ENCODE measurements around the gene WNT7B.

Gene WNT7B

DNA sequence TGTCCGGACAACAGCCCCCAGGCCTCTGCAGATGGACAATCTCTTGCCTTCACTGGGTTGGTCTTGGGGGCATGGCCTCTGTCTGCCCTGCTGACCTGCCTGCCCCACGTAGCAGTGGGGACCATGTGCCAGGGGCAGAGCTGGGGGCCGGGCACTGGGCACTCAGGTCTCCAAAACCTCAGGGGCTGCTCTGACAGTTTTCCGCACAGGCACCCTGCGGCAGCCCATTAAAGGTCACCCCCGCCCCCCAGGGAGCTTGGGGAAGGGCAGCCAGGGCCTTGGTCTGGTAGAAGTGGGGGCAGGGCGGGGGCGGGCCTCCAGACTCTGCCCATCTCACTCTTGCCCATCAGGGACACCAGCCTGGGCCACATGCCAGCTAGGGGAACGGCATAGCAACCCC lies 49.9 kb downstream of the WNT7B start:
- no peak for DNase-seq (ENCODE audit: low read depth in 2 of 2)

GRCh38 chr22:45926433-45926832 lies 50.5 kb downstream of the WNT7B start:
- DNase-seq (ENCODE audit: low read depth in 2 of 2) = no peak

DNA sequence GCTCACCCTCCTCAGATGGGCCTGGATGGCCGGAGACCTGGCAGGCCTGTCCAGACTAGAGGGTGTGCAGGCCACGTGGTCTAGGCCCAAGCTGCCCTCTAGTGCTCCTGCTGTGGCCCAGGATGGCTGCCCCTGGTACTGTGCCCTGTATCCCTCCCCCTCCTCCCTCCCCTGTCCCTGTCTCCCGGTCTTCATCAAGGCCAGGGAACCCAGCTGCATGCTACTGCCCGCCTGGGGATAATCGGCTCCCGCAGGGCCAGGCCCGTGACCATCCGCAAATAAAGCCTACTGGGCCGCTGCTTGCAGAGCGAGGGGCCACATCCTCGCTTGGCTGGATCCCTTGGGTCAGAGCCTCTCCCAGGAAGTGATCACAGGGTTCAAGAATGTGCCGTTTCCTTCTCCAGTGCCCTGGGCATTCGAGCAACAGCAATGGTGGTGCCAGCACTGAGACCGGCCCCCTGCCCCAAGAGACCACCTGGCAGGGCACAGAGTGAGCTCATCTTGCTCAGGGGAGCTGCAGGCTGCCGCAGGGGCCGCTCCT lies 51.1 kb downstream of the WNT7B start:
- DNase-seq (ENCODE audit: low read depth in 2 of 2) = no peak

GRCh38 chr22:45923835-45924234 lies 53.1 kb downstream of the WNT7B start:
- no peak for DNase-seq (ENCODE audit: low read depth in 2 of 2)

GRCh38 chr22:45923212-45923611 lies 53.8 kb downstream of the WNT7B start:
- DNase-seq (ENCODE audit: low read depth in 2 of 2) = no peak

DNA sequence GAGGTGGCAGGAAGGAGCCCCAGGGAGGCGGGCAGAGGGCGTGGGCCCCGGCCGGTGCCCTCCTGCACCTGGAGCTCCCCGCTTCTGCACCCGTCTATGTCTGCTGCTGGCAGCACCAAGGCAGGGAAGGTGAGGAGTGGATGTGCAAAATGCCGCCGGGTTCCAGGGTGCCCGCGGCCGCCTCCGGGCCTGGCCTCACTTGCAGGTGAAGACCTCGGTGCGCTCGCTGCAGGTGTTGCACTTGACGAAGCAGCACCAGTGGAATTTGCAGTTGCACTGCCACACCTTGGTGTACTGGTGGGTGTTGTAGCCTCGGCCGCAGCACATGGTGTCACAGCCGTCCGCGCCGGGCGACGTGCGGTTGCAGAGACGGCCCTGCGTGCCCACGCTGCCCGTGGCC lies 54.3 kb downstream of the WNT7B start:
- no peak for DNase-seq (ENCODE audit: low read depth in 2 of 2)

- DNase-seq (ENCODE audit: low read depth in 2 of 2) = no peak
Measured at GRCh38 chr22:45922256-45922655, 54.7 kb downstream of the WNT7B start.

GRCh38 chr22:45919504-45920286 lies 57.3 kb downstream of the WNT7B start:
- no peak for DNase-seq (ENCODE audit: low read depth in 2 of 2)

DNA sequence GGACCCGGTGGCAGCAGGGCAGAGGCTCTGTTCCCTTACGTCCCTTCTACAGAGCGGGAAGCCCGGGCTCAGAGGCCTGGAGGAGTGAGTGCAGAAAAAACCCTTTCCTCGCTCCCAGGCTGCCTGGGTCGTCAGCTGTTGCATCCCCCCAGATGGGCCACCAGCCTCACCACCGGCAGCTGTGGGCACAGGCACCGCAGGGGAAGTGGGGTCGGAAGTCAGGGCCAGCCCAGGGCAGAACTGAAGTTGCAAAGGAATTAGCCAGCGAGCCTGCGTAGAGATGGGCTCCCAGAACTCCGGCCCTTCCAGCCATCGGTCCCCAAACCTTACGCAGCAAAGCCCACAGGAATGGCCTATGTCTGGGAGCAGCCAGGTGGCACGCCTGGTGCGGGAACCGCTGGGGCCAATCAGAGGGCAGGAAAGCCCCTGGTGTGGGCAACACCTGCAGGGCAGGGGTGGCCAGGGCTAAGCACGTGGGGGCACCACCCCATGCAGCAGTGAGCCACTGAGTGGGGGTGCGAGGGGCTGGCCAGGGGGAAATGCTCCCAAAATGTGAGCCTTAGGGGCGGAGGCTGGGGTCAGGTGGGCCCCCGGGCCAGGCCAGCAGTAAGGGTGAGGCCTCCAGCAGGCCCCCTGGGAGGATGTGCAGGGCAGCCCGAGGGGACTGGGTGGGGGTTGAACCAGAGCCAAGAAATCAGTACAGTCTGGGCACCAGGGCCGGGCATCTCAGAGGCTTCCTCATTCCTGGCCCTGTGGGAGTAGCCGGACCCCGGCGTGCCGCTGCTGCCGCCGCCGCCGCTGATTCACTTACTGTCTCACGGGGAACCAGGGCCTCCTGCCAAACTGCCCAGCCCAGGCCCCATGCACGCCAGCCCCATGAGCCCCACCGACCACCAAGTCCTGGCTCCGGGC lies 58.2 kb downstream of the WNT7B start:
- no peak for DNase-seq (ENCODE audit: low read depth in 2 of 2)

DNA sequence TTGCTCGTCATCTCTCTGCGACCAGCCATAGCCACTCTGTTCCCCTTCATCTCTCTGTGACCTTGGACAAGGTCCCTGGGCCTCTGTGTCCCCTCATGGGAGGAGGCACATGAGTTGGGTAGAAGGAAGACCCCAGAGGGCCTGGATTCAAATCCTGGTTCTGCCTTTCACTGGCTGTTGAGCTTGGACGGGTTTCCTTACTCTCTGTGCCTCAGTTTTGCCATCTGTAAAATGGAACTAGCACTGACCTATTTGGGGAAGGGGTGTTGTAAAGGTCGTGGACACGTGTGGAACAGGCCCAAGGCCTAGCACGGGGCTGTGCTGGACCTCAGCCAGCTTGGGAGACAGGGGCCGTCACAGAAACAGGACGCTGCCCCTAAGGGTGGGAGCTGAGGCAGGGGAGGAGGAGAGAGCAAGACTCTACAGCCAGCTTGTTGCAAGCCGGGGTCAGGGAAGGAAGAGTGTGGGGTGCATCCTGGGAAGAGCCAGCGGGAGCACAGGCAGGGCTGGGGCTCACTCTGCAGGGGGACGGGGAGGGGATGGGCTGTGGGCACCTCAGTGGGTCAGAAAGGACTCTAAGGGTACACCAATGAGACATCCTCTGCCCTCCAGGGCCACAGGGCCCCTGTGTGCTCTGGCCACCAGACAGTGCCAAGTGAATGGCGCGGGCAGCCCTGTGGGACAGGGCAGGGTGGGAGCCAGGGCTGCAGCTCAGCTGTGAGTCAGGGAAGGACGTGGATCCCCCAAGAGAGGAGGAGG lies 59.1 kb downstream of the WNT7B start:
- no peak for DNase-seq (ENCODE audit: low read depth in 2 of 2)

DNA sequence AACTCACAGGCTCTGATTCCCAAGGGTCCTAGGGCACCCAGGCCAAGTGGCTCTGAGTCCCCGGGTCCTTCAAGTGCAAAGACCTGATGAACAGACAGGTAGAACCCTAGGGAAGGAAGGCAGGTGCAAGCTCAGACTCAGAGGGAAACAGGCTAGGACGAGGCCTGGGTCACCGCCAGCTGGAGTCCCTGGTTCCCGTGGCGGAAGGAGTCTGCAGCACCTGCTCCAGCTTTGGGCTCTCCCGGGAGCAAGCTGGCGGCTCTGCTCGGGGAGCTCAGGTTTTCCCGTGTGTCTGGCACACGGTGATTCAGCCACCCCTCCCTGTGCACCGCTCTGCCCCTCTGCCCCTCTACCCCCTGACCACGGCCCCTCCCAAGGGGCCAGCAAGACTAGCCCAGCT lies 59.8 kb downstream of the WNT7B start:
- DNase-seq (ENCODE audit: low read depth in 2 of 2) = no peak

DNA sequence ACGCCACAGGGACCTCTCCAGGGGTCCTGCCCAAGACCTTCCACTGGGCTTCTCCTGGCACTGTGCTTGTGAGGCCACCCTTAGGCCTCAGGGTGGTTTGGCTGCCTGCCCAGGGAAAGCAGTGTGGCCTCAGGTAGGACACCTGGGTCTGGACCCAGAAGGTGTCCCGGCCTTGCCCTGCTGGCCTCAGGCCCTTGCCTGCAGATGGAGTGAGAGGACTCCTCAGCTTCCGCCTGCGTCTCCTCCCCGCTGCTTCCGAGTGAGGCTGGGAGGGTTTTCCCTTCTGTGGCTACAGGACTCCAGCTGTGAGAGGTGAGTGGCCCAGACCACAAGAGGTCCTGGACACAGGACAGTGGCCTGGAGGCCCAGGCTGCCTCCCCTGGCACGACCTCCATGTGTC lies 60.4 kb downstream of the WNT7B start:
- DNase-seq (ENCODE audit: low read depth in 2 of 2) = no peak

DNA sequence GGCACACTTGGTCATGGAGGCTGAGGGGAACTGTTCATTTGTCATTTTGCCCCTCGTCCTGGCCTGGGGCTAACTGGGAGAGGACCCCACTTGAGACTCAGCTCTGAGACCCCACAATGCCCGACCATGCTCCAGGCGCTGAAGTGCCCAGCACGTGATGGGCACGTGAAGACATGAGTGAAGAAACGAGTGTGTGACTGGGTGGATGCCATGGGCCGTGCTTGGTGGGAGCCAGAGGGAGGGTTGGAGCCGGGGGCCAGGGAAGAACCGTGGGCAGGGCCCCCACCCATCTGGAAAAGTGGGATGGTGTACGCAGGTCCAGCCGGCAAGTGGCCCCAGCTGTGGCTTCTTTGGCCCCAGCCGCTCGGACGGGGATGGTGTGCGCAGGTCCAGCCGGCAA lies 61.1 kb downstream of the WNT7B start:
- no peak for DNase-seq (ENCODE audit: low read depth in 2 of 2)

GRCh38 chr22:45915151-45915550 lies 61.8 kb downstream of the WNT7B start:
- DNase-seq (ENCODE audit: low read depth in 2 of 2) = no peak

DNA sequence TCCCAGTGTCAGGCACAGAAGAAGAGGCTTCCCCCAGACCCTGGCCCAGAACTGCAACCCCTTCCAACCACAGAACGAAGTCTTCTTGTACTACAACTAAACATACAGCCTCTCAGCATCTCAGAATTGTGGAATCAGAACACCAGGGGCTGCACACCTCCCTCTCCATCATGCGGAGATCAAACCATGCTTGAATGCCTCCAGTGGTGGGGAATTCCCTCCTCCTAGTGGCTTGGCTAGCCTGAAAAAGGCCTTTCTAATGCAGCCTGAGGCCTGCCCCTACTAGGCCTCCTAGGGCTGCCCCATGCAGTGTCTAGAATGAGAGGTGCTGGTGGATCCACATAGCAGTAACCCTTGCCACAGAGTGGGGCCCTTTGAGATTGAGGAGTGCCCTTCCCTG lies 62.7 kb downstream of the WNT7B start:
- no peak for DNase-seq (ENCODE audit: low read depth in 2 of 2)

GRCh38 chr22:45912910-45913309 lies 64.1 kb downstream of the WNT7B start:
- DNase-seq (ENCODE audit: low read depth in 2 of 2) = no peak

DNA sequence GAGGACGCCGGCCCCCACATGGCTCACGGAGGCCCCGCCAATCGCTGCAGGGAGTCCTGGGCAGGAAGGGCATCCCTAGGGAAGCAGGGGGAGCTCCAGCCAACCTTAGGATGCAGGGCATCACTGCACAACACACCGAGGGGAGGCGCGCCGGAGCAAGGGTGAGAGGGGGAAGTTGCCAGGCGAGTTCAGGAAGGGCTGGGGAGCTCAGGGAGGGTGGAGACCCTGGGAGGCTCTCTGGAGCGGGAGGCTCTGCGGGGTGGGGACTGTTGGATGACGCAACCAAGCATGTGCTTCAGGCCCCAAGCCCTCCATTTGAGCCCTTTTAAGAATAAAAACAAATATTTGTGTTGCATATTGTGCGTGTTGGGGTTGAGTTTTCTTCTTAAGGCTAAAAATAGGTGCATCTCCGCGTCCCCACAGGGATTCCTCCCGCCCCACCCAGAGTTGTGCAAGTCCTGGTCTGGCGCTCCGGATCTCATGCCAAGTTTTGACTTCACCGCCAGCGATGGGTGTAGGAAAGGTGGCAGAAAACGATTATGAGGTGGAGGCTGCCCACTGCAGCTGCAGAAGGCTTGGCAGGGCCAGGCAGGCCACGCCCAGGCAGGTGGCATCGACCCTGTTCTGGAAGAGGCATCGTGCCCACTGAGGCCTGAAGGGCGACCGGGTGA lies 65.2 kb downstream of the WNT7B start:
- DNase-seq (ENCODE audit: low read depth in 2 of 2) = no peak

DNA sequence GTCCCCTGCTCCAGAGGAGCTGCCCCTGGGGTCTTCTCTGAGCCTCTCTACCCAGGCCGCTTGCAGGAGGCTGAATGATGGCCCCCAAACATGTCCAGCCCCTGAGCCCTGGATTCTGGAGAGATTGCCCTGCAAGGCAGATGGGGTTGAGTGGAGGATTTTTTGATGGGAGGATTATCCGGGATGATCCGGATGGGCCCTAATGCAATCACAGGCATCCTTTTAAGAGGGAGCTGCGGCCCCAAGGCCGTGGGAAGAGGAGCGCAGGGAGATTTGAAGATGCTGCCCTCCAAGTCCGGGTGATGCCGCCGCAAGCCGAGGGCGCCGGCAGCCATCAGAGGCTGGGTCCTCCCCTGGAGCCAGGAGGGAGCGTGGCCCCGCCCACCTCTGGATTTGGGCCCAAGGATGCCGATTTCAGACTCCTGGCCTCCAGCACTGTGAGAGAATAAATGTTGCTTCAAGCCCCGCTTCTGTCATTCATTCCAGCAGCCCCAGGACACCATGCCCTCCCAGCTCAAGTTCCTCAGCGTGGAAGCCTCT lies 66.0 kb downstream of the WNT7B start:
- no peak for DNase-seq (ENCODE audit: low read depth in 2 of 2)

GRCh38 chr22:45908961-45909360 lies 68.0 kb downstream of the WNT7B start:
- no peak for DNase-seq (ENCODE audit: low read depth in 2 of 2)

GRCh38 chr22:45907996-45908395 lies 69.0 kb downstream of the WNT7B start:
- no peak for DNase-seq (ENCODE audit: low read depth in 2 of 2)

DNA sequence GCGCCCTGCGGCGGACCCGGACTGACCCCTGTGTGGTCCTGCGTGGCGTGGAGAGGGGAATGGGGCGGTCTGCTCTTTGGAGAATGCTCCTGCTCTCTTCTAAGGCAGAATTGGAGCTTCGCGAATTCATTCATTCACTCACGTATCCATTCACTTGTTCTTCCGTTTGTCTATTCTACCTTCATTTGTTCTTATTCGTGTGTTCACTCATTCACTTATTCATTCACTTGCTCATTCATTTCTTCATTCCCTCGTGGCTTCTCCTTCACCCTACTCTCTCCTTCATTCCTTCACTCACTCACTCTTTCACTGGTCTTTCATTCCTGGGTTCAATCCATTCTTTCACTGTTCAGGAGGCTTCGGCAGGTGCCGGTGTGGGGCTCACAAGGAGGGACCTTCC lies 69.6 kb downstream of the WNT7B start:
- DNase-seq (ENCODE audit: low read depth in 2 of 2) = no peak
